B cell (primary cell): ENCODE results near the gene MAL. TPM values are rescaled to one million over a fixed set of nuclear protein-coding genes. Genes with fewer than 3 reads are reported as not detected.

Source experiments
- ATAC-seq: fragments of 200-7000 bp; cut with Tn5 transposase; one replicate; pipeline ENCODE4 v1.10.0; 2021; ENCODE audit warnings: low read depth, mild to moderate bottlenecking, moderate number of reproducible peaks, moderate library complexity
- CTCF ChIA-PET: fragments of 350-600 bp; sonication (Branson Sonifier 250); formaldehyde crosslinking; loops from one replicate; lab custom pipeline; 2021; ENCODE audit warnings: antibody characterized with exemption, inconsistent platforms; lab: Charles Lee
- POLR2A ChIA-PET: fragments of 350-600 bp; sonication (Branson Sonifier 250); formaldehyde crosslinking; loops from one replicate; lab custom pipeline; 2021; ENCODE audit warnings: antibody characterized with exemption; lab: Charles Lee
- DNase-seq: peaks from one replicate; pipeline ENCODE4 v3.0.0; 2013
- H2AFZ ChIP-seq: 2 replicates; pipeline ENCODE4 v1.6.1; 2012; ENCODE audit warnings: mild to moderate bottlenecking, low read depth, low read length; ENCODE audit not compliant: insufficient read depth, poor library complexity, severe bottlenecking
- H3K27ac ChIP-seq, 2 donors: 1 replicate in 1 of 2; 2 replicates in 1 of 2; pipeline ENCODE4 v1.5.1; 2012 to 2013; ENCODE audit warnings: low read length in 2 of 2, mild to moderate bottlenecking in 2 of 2, moderate library complexity in 1 of 2
- H3K27me3 ChIP-seq, 4 experiments: fragments of 200-600 bp in 1 of 4; sonication (generic) in 1 of 4; replicated peaks in 1 of 4; 1 replicate in 2 of 4; 2 replicates in 2 of 4; pipeline versions ENCODE4 v1.6.1 to v1.7.0; 2013 to 2016; ENCODE audit warnings: low read length in 3 of 4, mild to moderate bottlenecking in 2 of 4, mixed read lengths in 1 of 4, moderate library complexity in 1 of 4; ENCODE audit not compliant: insufficient read depth in 4 of 4, control insufficient read depth in 3 of 4; ENCODE audit errors: control extremely low read depth in 1 of 4
- H3K36me3 ChIP-seq, 2 experiments: replicated peaks in 1 of 2; 1 replicate in 1 of 2; 2 replicates in 1 of 2; pipeline versions ENCODE4 v1.6.1 to v1.7.1; 2013; ENCODE audit warnings: low read length in 1 of 2; ENCODE audit not compliant: insufficient read depth in 2 of 2, control insufficient read depth in 1 of 2; ENCODE audit errors: control extremely low read depth in 1 of 2, extremely low read depth in 1 of 2
- H3K4me1 ChIP-seq, 2 donors: fragments of 200-600 bp in 1 of 2; sonication (generic) in 1 of 2; 1 replicate in 1 of 2; 2 replicates in 1 of 2; pipeline versions ENCODE4 v1.5.1 to v1.6.1; 2013 to 2017; ENCODE audit warnings: low read length in 2 of 2; ENCODE audit not compliant: control insufficient read depth in 2 of 2, insufficient read depth in 2 of 2
- H3K4me2 ChIP-seq: replicated peaks from 2 replicates; pipeline ENCODE3; 2012; ENCODE audit warnings: mild to moderate bottlenecking, low read depth, low read length; ENCODE audit not compliant: poor library complexity, severe bottlenecking
- H3K4me3 ChIP-seq, 5 experiments: fragments of 200-600 bp in 1 of 5; sonication (generic) in 1 of 5; 1 replicate in 3 of 5; 2 replicates in 2 of 5; pipeline versions ENCODE4 v1.5.1 to v1.7.0; 2011 to 2016; ENCODE audit warnings: low read length in 4 of 5, mild to moderate bottlenecking in 4 of 5, low read depth in 2 of 5, control low read depth in 1 of 5, moderate library complexity in 1 of 5; ENCODE audit not compliant: insufficient read depth in 1 of 5; ENCODE audit errors: control extremely low read depth in 1 of 5, extremely low read depth in 1 of 5
- H3K79me2 ChIP-seq: fragments of 200-600 bp; sonication (generic); one replicate; pipeline ENCODE4 v1.6.0; 2016; ENCODE audit warnings: low read length; ENCODE audit not compliant: control insufficient read depth, insufficient read depth
- H3K9ac ChIP-seq: fragments of 200-600 bp; sonication (generic); 2 replicates; pipeline ENCODE4 v1.6.1; 2017; ENCODE audit warnings: mild to moderate bottlenecking, low read length, moderate library complexity
- H3K9me3 ChIP-seq, 3 donors: one replicate each; pipeline versions ENCODE4 v1.6.1 to v1.7.1; 2013; ENCODE audit warnings: low read length in 2 of 3; ENCODE audit not compliant: control insufficient read depth in 2 of 3, insufficient read depth in 1 of 3; ENCODE audit errors: control extremely low read depth in 1 of 3
- H4K20me1 ChIP-seq: 2 replicates; pipeline ENCODE4 v1.6.0; 2012; ENCODE audit warnings: mild to moderate bottlenecking, low read length; ENCODE audit not compliant: insufficient read depth, control insufficient read depth, poor library complexity, severe bottlenecking
- H3K27ac Mint-ChIP-seq: one replicate; pipeline ENCODE4 v1.8.0; 2021; ENCODE audit warnings: mixed read lengths
- H3K27me3 Mint-ChIP-seq: one replicate; pipeline ENCODE4 v1.8.0; 2021; ENCODE audit warnings: mixed read lengths
- H3K4me1 Mint-ChIP-seq: one replicate; pipeline ENCODE4 v1.8.0; 2021; ENCODE audit warnings: mixed read lengths
- H3K4me3 Mint-ChIP-seq: one replicate; pipeline ENCODE4 v1.8.0; 2021; ENCODE audit warnings: mixed read lengths
- H3K9me3 Mint-ChIP-seq: one replicate; pipeline ENCODE4 v1.8.0; 2022; ENCODE audit warnings: mixed read lengths; ENCODE audit not compliant: insufficient read depth
- EZH2 ChIP-seq: IDR thresholded peaks from 2 replicates; pipeline ENCODE4 v1.6.1; 2012; ENCODE audit warnings: borderline replicate concordance, low read depth, mild to moderate bottlenecking, moderate library complexity, low read length; ENCODE audit not compliant: insufficient read depth, poor library complexity, severe bottlenecking
- WGBS: methylation state at CpG from one replicate; pipeline ENCODE4 v1.1.5; 2013; ENCODE audit warnings: missing lambda C conversion rate; ENCODE audit not compliant: insufficient coverage; 5-methylcytosine and 5-hydroxymethylcytosine counted together
- intact Hi-C: fragments of 100-400 bp; cut with micrococcal nuclease; formaldehyde crosslinking; loops from one replicate; pipeline ENCODE4 v1.10.0; 2022
- polyA plus RNA-seq: library from polyadenylated mRNA; depleted of rRNA; stranded (reverse); fragments of >200 nt; gene quantifications from 2 replicates; pipeline ENCODE4 v1.2.3, GENCODE V29; 2012
- total RNA-seq, 2 donors: library from RNA; stranded (reverse); fragments of 120-200 nt in 1 of 2; gene quantifications; 1 replicate in 1 of 2; 2 replicates in 1 of 2; pipeline versions ENCODE4 v1.2.3 to v1.2.4, GENCODE V29; 2013 to 2022
- TF ChIP-seq, protein P1 (sequence below): fragments of 200-600 bp; IDR thresholded peaks from one replicate; pipeline ENCODE4 v1.8.0; 2022; ENCODE audit warnings: antibody characterized with exemption, mild to moderate bottlenecking

Gene MAL
- total and polyA plus RNA-seq, 2 donors (not counting 1 experiment from before 2014, with no cell fraction given): 0.74 to 3.0 TPM

GRCh38 chr2:95022309-95023221 lies 2.9 kb upstream of the MAL start:
- Mint-ChIP-seq H3K27ac (no peak overlapping the region), H3K4me1 (peaks cover 5% of the 10 kb centered on the region), H3K4me3 (no peak overlapping the region), H3K9me3 (no peaks in the 10 kb centered on the region), H3K27me3 (peaks cover 50% of the 10 kb centered on the region)
- Histone ChIP-seq H3K36me3 (no peaks in the 10 kb centered on the region), H3K27ac (no peak overlapping the region), H3K4me2 (no peak overlapping the region), H3K79me2 (no peaks in the 10 kb centered on the region), H3K9me3 (peaks cover 0 to 9% (median 0%) of the 10 kb centered on the region in 3 donors), H3K9ac (no peak overlapping the region), H2AFZ (no peak overlapping the region), H3K4me3 (no peak overlapping the region), H3K27me3 (peaks cover 0 to 45% (median 17%) of the 10 kb centered on the region in 4 experiments), H4K20me1 (no peaks in the 10 kb centered on the region), H3K4me1 (peaks cover 9 to 15% of the 10 kb centered on the region in 2 donors)
- CTCF ChIA-PET: interaction anchor here (0.7 to 1.6 kb wide), 5 partner anchors 56 to 224 kb away, joined by 3 to 7 read pairs (median 3); partner anchors contain the start of gene MRPS5
- POLR2A ChIA-PET: no interaction called here
- ATAC-seq (peak; percentile 45), DNase-seq (peak; percentile 48)
- no peak for TF ChIP-seq EZH2
- TF ChIP-seq, protein P1, sequence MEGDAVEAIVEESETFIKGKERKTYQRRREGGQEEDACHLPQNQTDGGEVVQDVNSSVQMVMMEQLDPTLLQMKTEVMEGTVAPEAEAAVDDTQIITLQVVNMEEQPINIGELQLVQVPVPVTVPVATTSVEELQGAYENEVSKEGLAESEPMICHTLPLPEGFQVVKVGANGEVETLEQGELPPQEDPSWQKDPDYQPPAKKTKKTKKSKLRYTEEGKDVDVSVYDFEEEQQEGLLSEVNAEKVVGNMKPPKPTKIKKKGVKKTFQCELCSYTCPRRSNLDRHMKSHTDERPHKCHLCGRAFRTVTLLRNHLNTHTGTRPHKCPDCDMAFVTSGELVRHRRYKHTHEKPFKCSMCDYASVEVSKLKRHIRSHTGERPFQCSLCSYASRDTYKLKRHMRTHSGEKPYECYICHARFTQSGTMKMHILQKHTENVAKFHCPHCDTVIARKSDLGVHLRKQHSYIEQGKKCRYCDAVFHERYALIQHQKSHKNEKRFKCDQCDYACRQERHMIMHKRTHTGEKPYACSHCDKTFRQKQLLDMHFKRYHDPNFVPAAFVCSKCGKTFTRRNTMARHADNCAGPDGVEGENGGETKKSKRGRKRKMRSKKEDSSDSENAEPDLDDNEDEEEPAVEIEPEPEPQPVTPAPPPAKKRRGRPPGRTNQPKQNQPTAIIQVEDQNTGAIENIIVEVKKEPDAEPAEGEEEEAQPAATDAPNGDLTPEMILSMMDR: peak; percentile 53
- intact Hi-C loops: loop anchor here (2.0 kb wide), 1 partner anchor 92 kb away; no protein-coding TSS in a partner anchor
- WGBS: 20% methylated on average over 14 of the region's 15 CpGs

GRCh38 chr2:95023222-95023597 lies 2.3 kb upstream of the MAL start:
- no peak overlapping the region for H3K9ac ChIP-seq
- H3K4me1 ChIP-seq: peaks cover 9 to 15% of the 10 kb centered on the region in 2 donors
- no peaks in the 10 kb centered on the region for H3K79me2 ChIP-seq
- ChIA-PET POLR2A (no interaction called here), CTCF (interaction anchor here (1.0 to 1.6 kb wide), 4 partner anchors 55 to 99 kb away, joined by 3 to 7 read pairs (median 4); partner anchors contain the start of gene MRPS5)
- Mint-ChIP-seq H3K27ac (no peak overlapping the region), H3K4me1 (peaks cover 5% of the 10 kb centered on the region), H3K4me3 (no peak overlapping the region), H3K27me3 (peaks cover 52% of the 10 kb centered on the region), H3K9me3 (no peaks in the 10 kb centered on the region)
- 39% methylated on average over 2 of the region's 2 CpGs for WGBS
- TF ChIP-seq, protein P1: no peak
- TF ChIP-seq EZH2: no peak
- H3K4me2 ChIP-seq: no peak overlapping the region
- H3K9me3 ChIP-seq: peaks cover 0 to 9% (median 0%) of the 10 kb centered on the region in 3 donors
- H3K4me3 ChIP-seq: no peak overlapping the region
- no peak overlapping the region for H3K27ac ChIP-seq
- intact Hi-C loops: loop anchor here (2.0 kb wide), 1 partner anchor 92 kb away; no protein-coding TSS in a partner anchor
- peaks cover 0 to 45% (median 17%) of the 10 kb centered on the region in 4 experiments for H3K27me3 ChIP-seq
- H3K36me3 ChIP-seq: no peaks in the 10 kb centered on the region
- no peak overlapping the region for H2AFZ ChIP-seq
- no peaks in the 10 kb centered on the region for H4K20me1 ChIP-seq
- no peak for ATAC-seq
- no peak for DNase-seq
